HG03432 (cell line): ENCODE measurements around the gene KRTAP5-8.
"Not testable (repeated sequence)": the region's sequence is repeated elsewhere in the genome, so short reads cannot be mapped to it uniquely, and the experiment has no call there.

Source experiments
- ATAC-seq: cut with Tn5 transposase; IDR thresholded peaks from one replicate; pipeline ENCODE4 v1.9.1; 2021; ENCODE audit warnings: mild to moderate bottlenecking, moderate library complexity; ENCODE audit not compliant: unreplicated experiment

The KRTAP5-8 gene

DNA sequence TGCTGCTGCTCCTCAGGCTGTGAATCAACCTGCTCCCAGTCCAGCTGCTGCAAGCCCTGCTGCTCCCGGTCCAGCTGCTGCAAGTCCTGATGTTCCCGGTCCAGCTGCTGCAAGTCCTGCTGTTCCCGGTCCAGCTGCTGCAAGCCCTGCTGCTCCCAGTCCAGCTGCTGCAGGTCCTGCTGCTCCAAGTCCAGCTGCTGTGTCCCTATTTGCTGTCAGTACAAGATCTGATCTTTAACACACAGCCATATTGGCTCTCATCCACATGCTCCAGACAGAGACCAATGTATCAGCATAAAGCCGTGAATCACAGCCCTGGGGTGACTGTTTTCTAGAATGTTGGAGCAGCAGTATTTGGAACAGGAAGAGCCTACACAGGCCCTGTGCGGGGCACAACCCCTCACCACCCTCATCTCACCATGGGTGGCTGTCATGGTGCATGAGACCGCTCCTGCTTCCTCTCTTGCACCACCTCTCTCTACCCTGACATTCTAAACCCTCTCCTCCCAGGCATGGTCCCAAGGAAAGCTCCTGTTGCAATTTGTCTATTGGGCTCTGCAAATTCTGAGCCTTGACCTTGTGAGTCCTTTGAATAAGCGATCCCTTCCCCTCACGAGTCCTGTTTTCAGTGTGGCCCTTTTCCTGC is 31.0 kb downstream of the KRTAP5-8 start:
- no peak for ATAC-seq

DNA sequence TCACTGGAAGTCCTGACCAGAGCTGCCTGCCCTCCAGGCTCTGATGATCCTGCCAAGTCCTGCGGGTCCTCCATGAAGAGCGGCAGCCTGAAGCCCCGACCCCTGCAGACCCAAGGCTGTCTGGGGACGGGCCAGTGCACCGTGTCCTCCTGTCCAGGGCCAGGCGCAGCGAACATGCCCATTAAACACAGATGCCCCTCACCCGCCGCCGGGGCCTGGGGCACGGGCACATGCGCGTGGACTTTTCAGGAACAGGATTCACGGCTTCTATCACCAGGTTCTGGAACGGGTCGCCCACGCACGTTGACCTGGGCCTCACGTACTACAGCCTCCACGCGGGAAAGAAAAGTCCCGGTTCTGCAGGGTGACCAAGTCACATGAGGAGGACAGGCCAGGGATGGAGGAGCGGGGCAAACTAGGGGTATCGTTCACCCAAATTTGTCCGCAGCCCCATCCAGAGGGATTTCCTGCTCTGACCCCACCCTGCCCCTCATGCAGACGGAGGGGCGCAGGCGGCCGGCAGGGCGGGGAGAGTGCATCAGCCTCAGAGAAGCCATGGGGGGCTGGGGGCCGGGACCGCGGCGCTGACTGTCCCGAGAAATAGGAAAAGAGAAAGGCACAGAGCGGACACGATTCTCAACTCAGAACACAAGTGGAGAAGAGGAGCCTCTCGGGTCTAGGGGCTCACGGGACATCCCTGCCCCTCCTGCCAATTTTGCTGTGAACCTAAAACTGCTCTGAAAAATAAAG is 33.5 kb downstream of the KRTAP5-8 start:
- not testable (repeated sequence) for ATAC-seq

GRCh38 chr11:71572811-71573210 is 35.0 kb downstream of the KRTAP5-8 start:
- no peak for ATAC-seq

DNA sequence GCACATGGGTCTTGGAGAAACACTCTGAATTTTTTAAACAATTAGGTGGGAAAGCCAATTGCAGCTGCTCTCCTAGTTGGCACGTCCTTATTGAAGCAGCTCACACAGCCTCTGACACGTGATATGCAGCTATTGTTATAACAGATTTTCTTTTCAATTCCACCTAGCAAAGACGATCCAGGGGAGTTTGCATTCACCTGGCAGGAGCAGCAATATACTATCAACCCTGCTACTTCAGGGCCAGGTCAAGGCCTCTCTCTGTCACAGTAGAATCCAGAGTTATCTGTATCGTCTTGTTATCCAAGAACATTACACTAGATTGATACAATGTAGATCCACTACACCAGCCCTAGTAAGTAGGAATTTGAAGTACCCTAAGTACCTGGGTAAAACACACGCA is 36.6 kb downstream of the KRTAP5-8 start:
- no peak for ATAC-seq

GRCh38 chr11:71575723-71576424 is 38.0 kb downstream of the KRTAP5-8 start:
- no peak for ATAC-seq

- not testable (repeated sequence) for ATAC-seq
Observed at GRCh38 chr11:71576688-71577465, 39.1 kb downstream of the KRTAP5-8 start.

- no peak for ATAC-seq
Observed at GRCh38 chr11:71577469-71578004, 39.7 kb downstream of the KRTAP5-8 start.

GRCh38 chr11:71579513-71579912 is 41.7 kb downstream of the KRTAP5-8 start:
- not testable (repeated sequence) for ATAC-seq

DNA sequence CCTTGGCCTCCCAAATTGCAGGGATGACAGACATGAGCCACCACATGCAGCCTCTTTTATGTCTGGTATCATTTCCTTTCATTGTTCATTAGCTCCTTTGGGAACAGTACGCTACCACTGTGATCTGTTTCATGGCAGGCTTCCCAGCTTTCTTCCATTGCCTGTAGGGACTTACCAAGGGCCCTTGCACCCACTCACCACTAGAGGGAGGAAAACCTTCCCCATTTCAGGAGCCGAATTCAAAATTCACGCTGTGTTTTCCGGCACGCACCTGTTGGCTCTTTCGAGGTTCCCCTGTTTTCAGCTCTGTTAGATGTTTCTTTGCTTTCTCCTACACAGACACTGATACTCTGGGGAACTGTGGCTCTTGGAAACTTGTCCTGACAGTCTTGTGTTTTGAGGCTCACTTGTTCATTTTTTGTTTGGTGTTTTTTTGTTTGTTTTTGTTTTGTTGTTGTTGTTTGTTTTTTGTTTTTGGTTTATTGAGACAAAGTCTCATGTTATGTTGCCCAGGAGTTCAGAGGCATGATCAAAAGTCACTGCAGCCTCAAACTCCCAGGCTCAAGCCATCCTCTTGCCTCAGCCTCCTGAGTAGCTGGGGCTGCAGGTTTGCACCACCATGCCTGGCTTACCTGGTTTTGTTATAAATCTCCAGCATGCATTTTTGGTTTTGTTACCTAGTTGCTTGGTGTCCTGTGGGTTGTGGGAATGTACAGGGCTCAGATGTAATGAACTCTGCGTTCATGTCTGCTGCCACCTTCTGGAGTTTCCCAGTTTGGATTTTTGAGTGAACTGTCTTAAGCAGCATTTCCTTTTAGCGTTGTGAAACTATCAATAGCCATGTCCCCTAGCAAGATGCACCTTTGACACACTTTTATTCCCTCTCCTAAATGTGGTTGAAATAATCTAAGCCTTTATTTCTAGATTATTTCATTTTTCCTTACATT is 42.5 kb downstream of the KRTAP5-8 start:
- no peak for ATAC-seq

DNA sequence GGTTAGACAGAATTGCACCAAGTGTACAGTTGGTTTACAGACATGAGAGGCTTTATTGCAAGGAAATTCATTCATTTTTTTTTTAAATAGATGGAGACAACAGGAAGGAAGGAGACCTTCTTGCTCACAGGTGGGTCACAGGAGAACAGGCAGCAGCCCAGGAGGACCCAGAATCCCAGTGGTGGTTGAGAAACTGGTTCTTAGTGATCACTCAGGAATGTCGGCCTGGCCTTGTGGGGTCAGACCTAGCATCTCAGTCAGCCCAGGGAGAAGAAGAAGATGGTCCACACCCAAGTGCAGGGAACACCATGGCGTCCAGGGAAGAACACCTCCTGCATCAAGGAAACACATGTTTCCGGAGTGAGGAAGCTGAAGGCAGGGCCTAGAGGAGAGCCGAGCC is 44.0 kb downstream of the KRTAP5-8 start:
- no peak for ATAC-seq

- no peak for ATAC-seq
Observed at GRCh38 chr11:71582309-71582895, 44.6 kb downstream of the KRTAP5-8 start, which contains the start of gene KRTAP5-11. KRTAP5-11 (minus strand) TSS chr11:71582875; CDS start chr11:71582837, 38 bp downstream.

DNA sequence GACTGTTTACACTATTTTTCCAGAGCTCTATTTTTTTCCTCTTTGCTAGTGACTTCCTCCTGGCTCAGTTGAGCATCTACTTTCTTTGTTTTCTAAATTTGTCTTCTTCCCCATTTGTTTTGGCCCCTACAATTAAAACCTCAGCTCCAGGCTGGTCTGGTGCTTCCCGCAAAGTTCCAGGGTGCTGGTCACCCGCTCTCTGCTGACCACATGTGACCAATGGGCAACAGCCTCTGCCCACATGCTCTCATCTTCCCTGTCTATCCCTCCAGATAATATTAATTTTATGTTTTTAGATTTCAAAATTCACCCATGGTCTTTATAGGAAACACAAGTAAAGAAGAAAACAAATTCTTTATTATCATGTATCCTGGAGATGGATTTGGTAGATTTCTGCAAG is 45.1 kb downstream of the KRTAP5-8 start:
- ATAC-seq, result not testable (repeated sequence)

DNA sequence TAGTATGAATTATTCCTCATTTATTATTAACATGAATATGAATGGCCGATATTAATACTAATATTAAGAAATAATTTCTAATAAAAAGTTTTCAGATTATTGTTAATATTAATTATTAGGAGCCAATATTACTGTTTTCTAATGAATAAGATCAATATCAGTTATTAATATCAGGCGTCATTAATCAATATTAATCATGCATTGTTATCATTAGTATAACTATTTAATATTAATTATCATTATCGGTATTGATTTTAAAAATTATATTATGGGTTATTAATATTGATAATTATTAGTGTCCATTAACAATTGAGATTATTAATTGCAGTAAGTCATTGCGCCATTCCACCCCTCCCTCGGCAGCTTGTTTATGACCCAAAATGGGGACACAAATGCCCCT is 47.8 kb downstream of the KRTAP5-8 start:
- not testable (repeated sequence) for ATAC-seq

GRCh38 chr11:71588314-71588713 is 50.5 kb downstream of the KRTAP5-8 start:
- not testable (repeated sequence) for ATAC-seq
